ENCODE data around the gene ZNF664.
"Not testable (repeated sequence)": the region's sequence is repeated elsewhere in the genome, so short reads cannot be mapped to it uniquely, and the experiment has no call there.

Gene ZNF664

GRCh38 chr12:123942238-123942653 lies 30.8 kb upstream of the ZNF664 start:
- TF ChIP-seq CTCF (IDR thresholded peaks at IDR 0.05) (no peak), ZFX (IDR thresholded peaks at IDR 0.05; ENCODE audit: borderline replicate concordance) (no peak)
- H3K27ac ChIP-seq, result no peak overlapping the region

GRCh38 chr12:123942911-123943648 lies 29.9 kb upstream of the ZNF664 start:
- no peak for TF ChIP-seq CTCF (IDR thresholded peaks at IDR 0.05)
- TF ChIP-seq ZFX (IDR thresholded peaks at IDR 0.05; ENCODE audit: borderline replicate concordance), result no peak
- H3K27ac ChIP-seq, result no peak overlapping the region

DNA sequence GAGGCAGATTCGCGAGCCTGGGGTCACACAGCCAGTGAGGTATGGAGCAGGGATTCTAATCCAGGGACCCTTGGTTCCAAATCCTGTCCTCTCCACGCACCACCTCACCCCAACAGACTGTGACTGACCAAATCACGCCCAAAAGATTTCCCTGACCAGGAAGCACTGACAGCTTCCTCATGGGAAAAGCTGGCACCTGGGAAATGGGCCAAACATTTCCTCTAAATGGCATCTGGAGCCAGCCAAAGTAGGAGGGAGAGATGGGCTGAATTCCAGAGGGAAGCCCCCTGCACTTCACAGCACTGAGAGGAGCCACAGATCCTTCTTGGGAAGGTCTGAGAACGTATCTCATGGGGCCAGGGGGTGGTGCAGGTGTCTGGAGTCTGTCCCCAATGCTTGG lies 29.2 kb upstream of the ZNF664 start:
- TF ChIP-seq ZFX (IDR thresholded peaks at IDR 0.05; ENCODE audit: borderline replicate concordance) (no peak), CTCF (IDR thresholded peaks at IDR 0.05) (no peak)
- no peak overlapping the region for H3K27ac ChIP-seq

- TF ChIP-seq ZFX (IDR thresholded peaks at IDR 0.05; ENCODE audit: borderline replicate concordance), result no peak
- TF ChIP-seq CTCF (IDR thresholded peaks at IDR 0.05), result no peak
- H3K27ac ChIP-seq, result no peak overlapping the region
Observed at GRCh38 chr12:123944696-123945095, 28.3 kb upstream of the ZNF664 start.

DNA sequence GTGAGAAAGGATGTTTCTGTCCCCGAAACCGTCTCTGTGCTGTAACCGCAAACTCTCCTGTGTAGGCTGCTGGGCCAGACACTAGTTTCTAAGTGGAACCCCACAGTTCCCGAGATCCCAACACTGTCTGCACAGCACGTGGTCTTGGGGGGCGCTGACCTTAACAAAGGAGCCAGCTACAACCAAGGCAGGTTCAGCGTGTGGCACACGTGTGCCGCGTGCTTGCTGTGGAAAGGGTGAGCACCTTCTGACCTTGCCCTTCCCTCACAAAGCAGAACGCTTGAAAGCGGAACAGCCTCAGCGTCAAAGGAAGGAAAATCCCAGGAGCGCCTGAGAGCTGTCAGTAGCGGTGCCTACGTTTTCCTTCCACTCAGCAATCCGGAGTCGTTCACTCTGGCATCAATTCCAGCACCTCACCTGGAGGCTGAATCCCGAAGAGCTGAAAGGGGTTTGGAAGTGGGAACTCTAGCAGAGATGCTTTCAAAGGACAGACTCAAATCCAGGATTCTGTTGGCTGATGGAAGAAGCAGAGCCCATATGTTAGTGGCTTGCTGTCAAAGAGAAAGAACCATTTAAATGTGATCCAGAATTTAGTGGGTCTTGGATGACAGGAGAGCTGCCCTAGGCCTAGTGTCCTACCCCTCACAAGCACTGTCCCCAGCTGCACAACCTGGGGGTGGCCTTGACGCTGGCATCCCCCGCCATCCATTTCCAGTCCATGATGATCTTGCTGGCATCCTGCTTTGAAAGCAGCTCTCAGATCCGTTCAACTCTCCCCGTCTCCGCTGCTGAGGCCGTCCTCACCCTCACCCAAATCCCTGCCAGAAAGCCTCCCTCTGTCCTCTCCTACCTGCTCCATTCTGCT lies 27.5 kb upstream of the ZNF664 start:
- TF ChIP-seq ZFX (IDR thresholded peaks at IDR 0.05; ENCODE audit: borderline replicate concordance) (no peak), CTCF (IDR thresholded peaks at IDR 0.05) (no peak)
- H3K27ac ChIP-seq, result no peak overlapping the region

DNA sequence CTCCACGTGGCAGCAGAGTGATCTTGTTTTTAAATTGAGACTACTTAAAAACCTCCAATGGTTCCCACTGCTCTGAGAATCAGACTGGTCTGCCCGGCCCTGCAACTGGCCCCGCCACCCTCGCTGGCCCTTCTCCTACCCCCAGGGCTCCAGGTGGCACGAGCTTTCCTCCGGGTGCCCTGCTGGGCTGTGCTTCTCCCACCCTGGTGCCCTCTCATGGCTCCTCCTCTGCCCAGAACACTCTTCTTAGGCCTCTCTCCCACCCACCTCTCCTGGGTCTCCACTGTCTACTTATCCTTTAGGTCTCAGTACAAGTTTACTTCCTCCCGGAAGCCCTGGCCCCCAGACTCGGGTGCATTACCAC lies 26.9 kb upstream of the ZNF664 start:
- no peak overlapping the region for H3K27ac ChIP-seq
- TF ChIP-seq CTCF (IDR thresholded peaks at IDR 0.05), result no peak
- no peak for TF ChIP-seq ZFX (IDR thresholded peaks at IDR 0.05; ENCODE audit: borderline replicate concordance)

DNA sequence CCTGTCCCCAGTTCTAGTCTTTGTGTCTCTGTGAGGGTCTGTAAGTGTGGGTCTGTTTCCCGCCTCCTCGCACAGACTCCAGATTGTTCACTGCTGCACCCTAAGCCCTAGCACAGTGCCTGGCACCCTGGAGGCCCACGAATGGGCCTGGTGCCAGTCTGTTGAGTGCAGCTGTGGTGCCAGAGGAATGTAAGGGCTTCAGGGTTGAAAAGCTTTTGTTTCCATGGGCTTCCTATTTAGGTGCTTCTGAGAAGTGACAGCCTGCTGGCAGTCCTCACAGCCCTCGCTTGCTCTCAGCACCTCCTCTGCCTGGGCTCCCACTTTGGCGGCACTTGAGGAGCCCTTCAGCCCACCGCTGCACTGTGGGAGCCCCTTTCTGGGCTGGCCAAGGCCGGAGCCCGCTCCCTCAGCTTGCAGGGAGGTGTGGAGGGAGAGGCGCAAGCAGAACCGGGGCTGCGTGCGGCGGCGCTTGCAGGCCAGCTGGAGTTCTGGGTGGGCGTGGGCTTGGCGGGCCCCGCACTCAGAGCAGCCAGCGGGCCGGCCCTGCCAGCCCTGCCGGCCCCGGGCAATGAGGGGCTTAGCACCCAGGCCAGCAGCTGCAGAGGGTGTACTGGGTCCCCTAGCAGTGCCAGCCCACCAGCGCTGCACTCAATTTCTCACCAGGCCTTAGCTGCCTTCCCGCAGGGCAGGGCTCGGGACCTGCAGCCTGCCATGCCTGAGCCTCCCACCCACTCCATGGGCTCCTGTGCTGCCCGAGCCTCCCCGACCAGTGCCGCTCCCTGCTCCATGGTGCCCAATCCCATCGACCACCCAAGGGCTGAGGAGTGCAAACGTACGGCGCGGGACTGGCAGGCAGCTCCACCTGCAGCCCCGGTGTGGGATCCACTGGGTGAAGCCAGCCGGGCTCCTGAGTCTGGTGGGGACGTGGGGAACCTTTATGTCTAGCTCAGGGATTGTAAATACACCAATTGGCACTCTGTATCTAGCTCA lies 26.2 kb upstream of the ZNF664 start:
- not testable (repeated sequence) for H3K27ac ChIP-seq

GRCh38 chr12:123947531-123947930 lies 25.5 kb upstream of the ZNF664 start:
- H3K27ac ChIP-seq, result not testable (repeated sequence)

Measured in 22Rv1 (cell line).